Body of pancreas (tissue), 4 donors: ENCODE results near the gene ARID1B. TPM values are rescaled to one million over a fixed set of nuclear protein-coding genes. Genes with fewer than 3 reads are reported as not detected.

Source experiments
- ATAC-seq: fragments of 150-250 bp; one replicate; pipeline ENCODE4 v1.9.1; 2016
- DNase-seq, 4 donors: peaks; one replicate each; pipeline ENCODE4 v3.0.0-alpha.2; 2019
- H3K27ac ChIP-seq, 4 donors: fragments of 200-600 bp; sonication (generic); 1 replicate in 3 of 4; 2 replicates in 1 of 4; pipeline versions ENCODE4 v1.5.1 to v1.6.1; 2016 to 2019; ENCODE audit warnings: mild to moderate bottlenecking in 1 of 4, mixed read lengths in 1 of 4, moderate library complexity in 1 of 4
- H3K27me3 ChIP-seq, 2 donors: fragments of 200-600 bp; sonication (generic); one replicate each; pipeline ENCODE4 v1.6.0; 2016; ENCODE audit warnings: mild to moderate bottlenecking in 1 of 2
- H3K36me3 ChIP-seq, 2 donors: fragments of 200-600 bp; sonication (generic); replicated peaks in 1 of 2; 2 replicates each; pipeline ENCODE4 v1.5.1; 2016; ENCODE audit warnings: low read depth in 2 of 2; ENCODE audit not compliant: insufficient read depth in 1 of 2
- H3K4me1 ChIP-seq: fragments of 200-600 bp; sonication (generic); one replicate; pipeline ENCODE4 v1.6.0; 2016
- H3K4me3 ChIP-seq, 2 donors: fragments of 200-600 bp; sonication (generic); 1 replicate in 1 of 2; 2 replicates in 1 of 2; pipeline ENCODE4 v1.5.1; 2016 to 2019
- H3K9me3 ChIP-seq, 3 donors: fragments of 200-600 bp; sonication (generic); 1 replicate in 2 of 3; 2 replicates in 1 of 3; pipeline ENCODE4 v1.5.1; 2016
- CTCF ChIP-seq, 7 experiments: fragments of 450-650 bp in 4 of 7; fragments of 200-600 bp in 3 of 7; sonication (generic) in 3 of 7; IDR thresholded peaks; one replicate each; pipeline ENCODE4 v1.5.1; 2016 to 2019; ENCODE audit warnings: antibody characterized with exemption in 7 of 7
- POLR2A ChIP-seq, 3 donors: fragments of 450-650 bp; IDR thresholded peaks; one replicate each; pipeline ENCODE4 v1.6.1; 2016; ENCODE audit warnings: antibody characterized with exemption in 3 of 3, mild to moderate bottlenecking in 2 of 3
- WGBS, 2 donors: methylation state at CpG; one replicate each; pipeline ENCODE4 v1.1.5; 2017; 5-methylcytosine and 5-hydroxymethylcytosine counted together
- intact Hi-C: fragments of 100-400 bp; cut with DNase I; formaldehyde crosslinking; loops from one replicate; pipeline ENCODE4 v1.15.1; 2023
- total RNA-seq, 2 donors: library from RNA; depleted of rRNA; stranded (reverse); fragments of >200 nt; gene quantifications; one replicate each; pipeline ENCODE4 v1.1.0, GENCODE V29; 2016

The ARID1B gene
- total RNA-seq, 2 donors from 2014 or later = 71.5 to 85.1 TPM

- ATAC-seq (no peak), DNase-seq (no peak)
- H3K4me3 ChIP-seq = no peak overlapping the region
- WGBS, 2 donors = 88 to 93% methylated on average over 8 of the region's 8 CpGs
- H3K27me3 ChIP-seq = no peaks in the 10 kb centered on the region
- TF ChIP-seq CTCF (IDR thresholded peaks at IDR 0.05) (no peak), POLR2A (IDR thresholded peaks at IDR 0.05) (no peak)
- peaks cover 20% of the 10 kb centered on the region for H3K4me1 ChIP-seq
- no peaks in the 10 kb centered on the region for H3K9me3 ChIP-seq
- intact Hi-C loops = no loop called here
- H3K36me3 ChIP-seq = no peaks in the 10 kb centered on the region
- H3K27ac ChIP-seq = no peak overlapping the region
These were observed 287.3 kb downstream of the ARID1B start for GRCh38 chr6:157064502-157064901.

GRCh38 chr6:157065366-157065765, 288.2 kb downstream of the ARID1B start:
- DNase-seq (no peak), ATAC-seq (no peak)
- Histone ChIP-seq H3K4me1 (peaks cover 19% of the 10 kb centered on the region), H3K36me3 (no peaks in the 10 kb centered on the region), H3K27ac (no peak overlapping the region), H3K27me3 (no peaks in the 10 kb centered on the region), H3K9me3 (no peaks in the 10 kb centered on the region), H3K4me3 (no peak overlapping the region)
- intact Hi-C loops = no loop called here
- 95 to 96% methylated on average over 5 of the region's 5 CpGs for WGBS, 2 donors
- TF ChIP-seq CTCF (IDR thresholded peaks at IDR 0.05) = no peak
- TF ChIP-seq POLR2A (IDR thresholded peaks at IDR 0.05) = no peak

- Histone ChIP-seq H3K4me1 (peaks cover 29% of the 10 kb centered on the region), H3K4me3 (no peak overlapping the region), H3K36me3 (no peaks in the 10 kb centered on the region), H3K27ac (no peak overlapping the region), H3K27me3 (no peaks in the 10 kb centered on the region), H3K9me3 (no peaks in the 10 kb centered on the region)
- WGBS, 2 donors = 69 to 89% methylated on average over 6 of the region's 6 CpGs
- TF ChIP-seq POLR2A (IDR thresholded peaks at IDR 0.05) (no peak), CTCF (IDR thresholded peaks at IDR 0.05) (no peak)
- ATAC-seq (no peak), DNase-seq (no peak)
- intact Hi-C loops = no loop called here
These were observed 289.8 kb downstream of the ARID1B start for GRCh38 chr6:157066781-157067491.

- no peak for ATAC-seq
- no peak overlapping the region for H3K27ac ChIP-seq
- no peak overlapping the region for H3K4me3 ChIP-seq
These were observed 290.3 kb downstream of the ARID1B start for GRCh38 chr6:157067507-157067906.

More at GRCh38 chr6:157067507-157067906, 290.3 kb downstream of the ARID1B start:
- Histone ChIP-seq H3K27me3 (no peaks in the 10 kb centered on the region), H3K9me3 (no peaks in the 10 kb centered on the region), H3K4me1 (peaks cover 29% of the 10 kb centered on the region), H3K36me3 (no peaks in the 10 kb centered on the region)
- 84 to 93% methylated on average over 8 of the region's 8 CpGs for WGBS, 2 donors
- TF ChIP-seq CTCF (IDR thresholded peaks at IDR 0.05) (no peak), POLR2A (IDR thresholded peaks at IDR 0.05) (no peak)
- no peak for DNase-seq
- intact Hi-C loops = no loop called here
